Activated naive CD4-positive, alpha-beta T cell treated with anti-CD3 and anti-CD28 coated beads, Interleukin-2, amount 10 ng/mL, durations not matched to agents 7 days and 5 days (primary cell): Measurements from ENCODE around the gene CABYR.

Experiments
- CTCF ChIA-PET: fragments of 350-600 bp; sonication (Branson Sonifier 250); formaldehyde crosslinking; loops from one replicate; lab custom pipeline; 2021; ENCODE audit warnings: antibody characterized with exemption; lab: Charles Lee
- DNase-seq: peaks from one replicate; pipeline ENCODE4 v3.0.0-alpha.2; 2020
- H3K27ac Mint-ChIP-seq: one replicate; pipeline ENCODE4 v1.8.0; 2021; ENCODE audit warnings: mild to moderate bottlenecking, moderate library complexity, mixed read lengths
- H3K27me3 Mint-ChIP-seq: one replicate; pipeline ENCODE4 v1.8.0; 2021; ENCODE audit warnings: mild to moderate bottlenecking, mixed read lengths
- H3K36me3 Mint-ChIP-seq: one replicate; pipeline ENCODE4 v1.8.0; 2021; ENCODE audit warnings: mixed read lengths
- H3K4me1 Mint-ChIP-seq: one replicate; pipeline ENCODE4 v1.8.0; 2021; ENCODE audit warnings: mixed read lengths
- H3K4me3 Mint-ChIP-seq: one replicate; pipeline ENCODE4 v1.8.0; 2021; ENCODE audit warnings: mild to moderate bottlenecking, moderate library complexity, mixed read lengths
- H3K9me3 Mint-ChIP-seq: one replicate; pipeline ENCODE4 v1.8.0; 2021; ENCODE audit warnings: mixed read lengths

Gene CABYR

GRCh38 chr18:24209558-24209957 is 70.7 kb downstream of the CABYR start:
- Mint-ChIP-seq H3K9me3 (no peaks in the 10 kb centered on the region), H3K4me1 (no peaks in the 10 kb centered on the region), H3K36me3 (no peaks in the 10 kb centered on the region), H3K27me3 (peaks cover 16% of the 10 kb centered on the region), H3K4me3 (no peak overlapping the region), H3K27ac (no peak overlapping the region)
- DNase-seq = no peak
- CTCF ChIA-PET = no interaction called here
